GM19468 (cell line): ENCODE results near the gene SEC14L1.

Experiments
- ATAC-seq: cut with Tn5 transposase; IDR thresholded peaks from one replicate; pipeline ENCODE4 v1.9.1; 2021; ENCODE audit warnings: mild to moderate bottlenecking, moderate library complexity, moderate number of reproducible peaks; ENCODE audit not compliant: unreplicated experiment; ENCODE audit errors: extremely low read depth

SEC14L1 gene

GRCh38 chr17:77160091-77160874 lies 19.5 kb downstream of the SEC14L1 start:
- ATAC-seq, result no peak

- no peak for ATAC-seq
These were observed 20.2 kb downstream of the SEC14L1 start for GRCh38 chr17:77160875-77161530.

DNA sequence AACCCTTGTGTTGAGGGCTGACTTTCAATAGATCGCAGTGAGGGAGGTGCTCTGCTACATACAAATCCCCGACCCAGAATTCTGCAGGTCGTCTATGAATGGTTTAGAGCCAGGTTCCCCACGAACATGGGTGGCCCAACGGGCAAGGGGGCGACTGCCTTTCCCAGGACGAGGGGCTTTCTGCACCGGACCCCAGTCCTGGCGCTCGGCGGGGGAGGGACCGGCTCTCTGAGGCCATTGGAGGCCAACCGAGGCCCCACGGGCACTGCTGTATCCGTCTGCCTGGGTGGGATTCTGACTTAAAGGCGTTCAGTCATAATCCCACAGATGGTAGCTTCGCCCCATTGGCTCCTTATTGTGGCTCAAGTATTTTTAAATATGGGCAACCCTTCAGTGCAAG lies 21.2 kb downstream of the SEC14L1 start:
- no peak for ATAC-seq

DNA sequence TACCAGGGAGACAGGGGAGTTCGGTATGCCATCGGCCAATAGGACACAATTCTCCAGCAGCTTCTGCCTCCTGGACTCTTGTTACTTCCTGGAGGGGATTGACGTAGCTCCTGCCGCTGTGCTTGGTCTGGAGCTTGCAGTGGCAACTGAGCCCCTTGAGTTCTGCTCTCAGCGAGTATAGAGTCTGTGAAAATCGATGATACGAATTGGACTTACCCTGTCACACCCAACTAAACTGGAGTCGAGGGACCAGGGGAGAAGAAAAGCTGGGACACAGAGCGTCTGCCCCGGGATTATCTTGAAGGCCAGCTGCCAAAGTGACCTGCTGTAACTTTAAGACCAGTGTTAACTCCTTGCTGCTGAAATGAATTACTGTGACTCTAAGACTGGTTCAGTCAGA lies 22.2 kb downstream of the SEC14L1 start:
- no peak for ATAC-seq

DNA sequence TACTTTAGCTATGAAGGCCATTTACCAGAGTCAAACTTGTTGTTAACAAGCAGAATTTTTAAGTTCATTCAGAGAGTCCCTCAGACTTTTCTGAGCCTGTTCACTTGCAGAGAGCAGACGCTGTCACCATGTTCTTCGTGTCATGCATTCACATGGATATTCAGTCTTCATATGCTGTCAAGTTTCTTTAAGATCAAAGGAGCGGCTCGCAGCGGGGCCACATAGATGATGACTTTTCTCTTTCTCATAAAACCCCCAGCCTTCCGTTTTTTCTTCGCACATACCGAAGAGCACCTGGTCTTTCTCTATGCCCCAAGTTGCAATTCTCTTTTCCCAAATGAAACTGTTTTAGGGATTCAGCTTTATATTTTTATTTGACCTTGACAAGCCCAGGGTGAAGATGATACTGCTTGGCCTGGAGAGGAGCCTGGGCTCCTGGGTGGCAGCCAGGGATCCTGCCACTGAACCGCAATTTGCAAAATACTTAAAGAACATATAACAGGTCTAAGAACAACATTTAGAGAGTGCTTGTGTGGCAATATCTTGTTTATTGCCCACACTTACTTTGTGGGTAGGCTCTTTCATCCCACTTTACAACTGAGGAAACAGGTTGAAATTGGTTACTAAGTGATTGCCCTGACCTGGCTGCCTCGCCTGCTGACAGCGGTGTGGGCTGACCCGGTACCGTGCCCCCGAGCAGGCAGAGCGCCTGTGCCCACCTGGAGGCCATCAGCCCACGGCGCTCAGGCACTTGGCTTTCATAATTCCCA lies 22.9 kb downstream of the SEC14L1 start:
- ATAC-seq, result no peak

GRCh38 chr17:77164483-77165091 lies 23.8 kb downstream of the SEC14L1 start:
- ATAC-seq, result no peak

- no peak for ATAC-seq
These were observed 24.8 kb downstream of the SEC14L1 start for GRCh38 chr17:77165577-77165976.

DNA sequence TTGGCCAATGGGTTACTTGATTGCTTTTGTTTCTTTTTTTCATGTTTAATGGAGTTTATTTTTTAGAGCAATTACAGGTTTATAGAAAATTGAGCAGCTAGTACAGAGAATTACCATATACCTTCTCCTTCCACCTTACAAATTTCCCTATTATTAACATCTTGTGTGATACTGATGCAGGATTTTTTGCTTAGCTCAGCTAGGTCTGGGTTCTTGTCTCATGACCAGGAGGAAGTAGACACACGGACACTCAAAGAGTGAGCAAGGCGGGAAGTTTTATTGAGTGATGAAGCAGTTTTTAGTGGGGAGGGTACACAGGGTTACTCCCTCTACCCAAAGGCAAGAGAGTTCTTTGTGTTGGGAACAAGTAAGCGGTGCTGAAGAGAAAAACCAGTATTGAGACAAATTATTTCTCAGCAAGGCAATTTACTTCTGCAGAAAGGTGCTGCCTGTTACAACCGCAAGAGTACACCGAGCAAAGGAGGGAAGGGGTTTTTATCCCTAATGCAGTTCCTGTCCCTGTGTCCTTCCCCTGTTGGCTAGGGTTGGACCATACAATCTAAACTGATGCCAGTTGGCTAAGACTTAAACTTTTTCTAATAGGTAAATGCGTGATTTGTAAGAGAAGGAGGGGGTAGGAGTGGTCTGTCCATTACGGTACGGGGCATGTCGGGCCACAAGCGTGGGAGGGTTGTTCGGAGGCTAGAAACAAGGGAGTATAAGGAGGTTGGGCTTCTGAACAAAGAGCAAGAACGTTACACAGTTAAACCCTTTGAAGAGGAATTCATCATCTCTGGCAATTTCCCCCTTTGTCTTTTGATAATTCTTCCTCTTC lies 26.9 kb downstream of the SEC14L1 start:
- no peak for ATAC-seq

DNA sequence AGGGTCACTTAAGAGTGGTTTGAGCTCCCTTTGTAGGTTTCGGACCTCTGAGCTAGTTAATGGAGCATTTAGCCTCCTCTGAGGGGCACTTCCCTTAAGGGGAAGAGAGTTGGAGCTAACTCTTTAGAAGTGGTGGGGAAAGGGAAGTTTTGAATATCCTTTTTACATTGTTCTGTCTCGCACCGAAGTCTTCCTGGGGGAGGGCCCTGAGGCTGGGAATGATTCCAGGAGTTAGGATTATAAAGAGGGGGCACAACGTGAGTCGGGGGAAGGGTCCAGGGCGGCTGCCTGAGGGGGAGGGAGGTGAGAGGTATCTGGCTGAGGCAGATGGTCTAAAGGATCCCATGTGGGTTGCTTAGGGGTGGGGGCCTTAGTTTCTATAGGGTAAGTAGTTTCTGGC lies 32.3 kb downstream of the SEC14L1 start:
- ATAC-seq, result no peak

GRCh38 chr17:77174928-77175661 lies 34.3 kb downstream of the SEC14L1 start:
- ATAC-seq, result no peak

DNA sequence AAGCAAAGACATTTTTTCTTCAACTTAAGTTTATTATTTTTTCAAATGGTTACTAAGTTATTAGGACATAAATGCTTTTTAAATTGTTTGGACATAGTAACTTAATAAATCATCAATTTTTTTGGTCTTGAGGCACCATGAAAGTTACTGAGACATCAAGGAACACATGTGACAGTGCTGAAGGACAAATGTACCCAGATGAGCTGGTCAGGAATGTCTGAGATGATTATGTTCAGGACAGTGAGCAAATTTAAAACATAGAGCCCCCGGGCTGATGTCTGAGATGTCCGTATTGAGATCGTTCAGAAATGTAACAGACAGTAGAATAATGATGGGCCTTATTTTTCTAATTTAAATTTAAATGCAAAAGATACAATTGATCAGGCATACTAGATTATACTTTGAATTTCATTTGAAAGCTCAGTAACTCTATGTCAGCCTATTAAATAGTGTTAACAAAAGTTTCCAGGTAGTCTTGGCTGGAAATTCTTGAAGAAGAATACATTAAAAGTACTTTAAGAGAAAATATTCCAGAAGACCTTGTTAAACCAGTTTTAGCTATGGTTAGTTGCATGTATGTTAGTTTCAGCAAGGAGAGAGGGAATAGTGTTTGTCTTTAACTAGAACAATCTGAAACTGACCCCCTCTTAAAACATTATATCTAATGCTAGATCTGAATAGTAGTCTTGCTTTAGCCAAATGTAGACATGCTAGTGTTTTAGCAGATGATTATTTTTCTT lies 36.4 kb downstream of the SEC14L1 start:
- no peak for ATAC-seq

GRCh38 chr17:77178050-77178449 lies 37.3 kb downstream of the SEC14L1 start:
- no peak for ATAC-seq

GRCh38 chr17:77178563-77178962 lies 37.8 kb downstream of the SEC14L1 start:
- no peak for ATAC-seq

GRCh38 chr17:77180503-77181357 lies 40.0 kb downstream of the SEC14L1 start:
- no peak for ATAC-seq

GRCh38 chr17:77182205-77183172 lies 41.7 kb downstream of the SEC14L1 start:
- no peak for ATAC-seq

- no peak for ATAC-seq
These were observed 43.7 kb downstream of the SEC14L1 start for GRCh38 chr17:77184474-77184873.
